ENCODE measurements around the gene CHST12.
A peak's percentile ranks its signal among the peaks of the same experiment; 100 is the strongest.
"Not testable (repeated sequence)": the region's sequence is repeated elsewhere in the genome, so short reads cannot be mapped to it uniquely, and the experiment has no call there.

Gene CHST12

DNA sequence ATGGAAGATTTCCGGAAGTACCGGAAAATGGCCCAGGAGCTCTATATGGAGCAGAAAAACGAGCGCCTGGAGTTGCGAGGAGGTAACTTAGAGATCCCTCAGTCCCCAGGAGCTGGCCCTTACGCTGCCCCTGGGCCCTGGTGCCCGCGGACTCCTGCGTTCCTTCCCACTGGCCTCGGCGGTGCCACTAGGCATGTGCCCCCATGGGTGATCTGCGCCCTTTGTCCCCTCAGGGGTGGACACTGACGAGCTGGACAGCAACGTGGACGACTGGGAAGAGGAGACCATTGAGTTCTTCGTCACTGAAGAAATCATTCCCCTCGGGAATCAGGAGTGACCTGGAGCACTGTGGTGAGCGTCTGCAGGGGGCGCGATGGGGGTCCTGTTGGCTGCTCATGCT is 24.2 kb upstream of the CHST12 start:
- DNase-seq, result no peak

DNA sequence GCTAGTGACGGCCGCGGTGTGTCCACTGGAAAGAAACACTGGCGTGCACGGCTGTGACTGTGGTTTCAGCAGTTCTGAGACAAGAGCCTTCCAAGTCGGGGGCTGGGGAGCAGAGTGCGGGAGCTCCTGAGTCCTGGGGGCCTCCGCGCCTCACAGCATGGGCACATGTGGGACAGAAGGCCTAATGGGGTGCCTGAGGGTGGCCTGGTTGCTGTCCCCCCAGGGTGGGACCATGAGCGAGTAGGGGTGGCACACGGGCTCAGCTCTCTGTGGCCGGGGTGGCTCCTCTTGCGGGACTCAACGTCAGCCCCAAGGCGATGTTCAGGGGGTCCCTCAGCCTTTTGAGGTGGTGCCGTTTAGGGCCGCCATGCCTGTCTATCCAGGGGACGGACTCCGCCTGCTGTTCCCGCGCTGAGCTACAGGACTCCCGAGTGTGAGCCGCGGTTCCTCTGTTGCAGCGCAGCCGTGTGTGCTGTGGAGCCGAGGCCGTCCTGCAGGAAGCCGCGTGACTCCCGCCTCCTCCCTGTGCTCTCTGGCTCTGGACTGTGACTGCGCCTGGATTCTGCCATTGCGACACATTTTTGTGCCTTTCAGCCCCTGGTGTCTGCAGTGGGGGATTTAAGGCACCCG is 23.5 kb upstream of the CHST12 start:
- DNase-seq, result no peak

DNA sequence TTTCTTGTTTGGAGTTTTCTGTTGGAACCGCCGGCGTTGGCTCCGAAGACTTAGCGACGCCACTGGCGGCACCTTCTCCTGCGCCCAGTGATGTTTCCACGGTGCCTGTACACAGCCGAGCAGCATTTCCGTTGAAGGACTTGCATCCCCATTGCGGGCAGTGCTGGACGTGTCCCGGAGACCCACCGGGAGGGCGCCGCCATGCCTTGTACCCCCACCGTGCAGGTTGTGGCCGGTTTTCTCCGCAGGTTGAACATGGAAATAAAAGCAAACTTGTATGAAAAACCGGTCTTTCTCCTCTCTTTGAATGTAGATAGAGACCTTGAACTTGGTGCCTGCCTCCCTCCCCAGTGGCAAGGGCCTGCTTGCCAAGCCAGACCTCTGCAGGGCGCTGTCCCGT is 22.9 kb upstream of the CHST12 start:
- no peak for DNase-seq

DNA sequence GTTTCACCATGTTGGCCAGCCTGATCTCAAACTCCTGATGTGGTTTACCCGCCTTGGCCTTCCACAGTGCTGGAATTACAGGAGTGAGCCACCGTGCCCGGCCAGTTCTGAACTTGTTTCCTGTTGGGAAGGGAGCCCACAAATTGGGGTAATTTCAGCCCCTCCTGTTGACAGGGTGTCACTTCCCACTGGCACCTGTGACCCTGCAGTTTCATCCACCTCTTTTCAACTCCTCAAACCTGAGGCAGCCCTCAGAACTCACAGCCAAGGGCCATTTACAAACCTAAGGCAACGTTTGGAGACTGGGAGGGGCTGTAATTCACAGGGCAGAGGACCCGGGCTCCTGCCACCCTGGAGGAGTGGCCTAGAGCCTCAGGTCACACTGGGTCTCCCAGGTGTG is 22.2 kb upstream of the CHST12 start:
- DNase-seq, result no peak

DNA sequence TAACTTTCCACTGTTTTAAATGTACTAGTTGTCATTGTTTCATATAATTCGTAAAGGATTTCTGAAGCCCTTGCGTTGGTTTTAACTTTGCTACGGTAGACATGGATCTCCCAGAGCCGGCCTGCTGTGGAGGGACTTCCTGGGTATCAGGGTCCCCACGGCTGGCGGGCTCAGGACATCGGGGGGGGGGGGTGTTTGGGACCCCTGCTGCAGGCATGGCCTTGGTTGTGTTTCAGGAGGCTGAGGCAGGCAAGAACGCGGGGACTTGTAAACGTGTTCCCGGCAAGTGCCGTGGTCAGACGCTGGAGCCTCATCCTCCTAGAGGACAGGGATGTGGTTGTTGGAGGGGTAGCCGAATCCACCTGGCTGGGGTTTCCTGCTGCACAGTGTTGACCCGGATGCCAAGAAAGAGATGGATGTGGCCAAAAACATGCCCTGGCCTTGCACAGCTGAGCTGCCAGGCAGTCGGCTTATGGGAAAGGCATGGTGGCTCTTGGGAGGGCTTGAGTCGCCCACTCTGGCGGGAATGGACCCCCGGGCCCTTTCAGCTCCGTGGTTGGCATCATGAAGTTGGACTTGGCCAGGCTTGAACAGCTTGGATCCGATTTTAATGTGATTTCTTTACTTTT is 21.4 kb upstream of the CHST12 start:
- no peak for DNase-seq

DNA sequence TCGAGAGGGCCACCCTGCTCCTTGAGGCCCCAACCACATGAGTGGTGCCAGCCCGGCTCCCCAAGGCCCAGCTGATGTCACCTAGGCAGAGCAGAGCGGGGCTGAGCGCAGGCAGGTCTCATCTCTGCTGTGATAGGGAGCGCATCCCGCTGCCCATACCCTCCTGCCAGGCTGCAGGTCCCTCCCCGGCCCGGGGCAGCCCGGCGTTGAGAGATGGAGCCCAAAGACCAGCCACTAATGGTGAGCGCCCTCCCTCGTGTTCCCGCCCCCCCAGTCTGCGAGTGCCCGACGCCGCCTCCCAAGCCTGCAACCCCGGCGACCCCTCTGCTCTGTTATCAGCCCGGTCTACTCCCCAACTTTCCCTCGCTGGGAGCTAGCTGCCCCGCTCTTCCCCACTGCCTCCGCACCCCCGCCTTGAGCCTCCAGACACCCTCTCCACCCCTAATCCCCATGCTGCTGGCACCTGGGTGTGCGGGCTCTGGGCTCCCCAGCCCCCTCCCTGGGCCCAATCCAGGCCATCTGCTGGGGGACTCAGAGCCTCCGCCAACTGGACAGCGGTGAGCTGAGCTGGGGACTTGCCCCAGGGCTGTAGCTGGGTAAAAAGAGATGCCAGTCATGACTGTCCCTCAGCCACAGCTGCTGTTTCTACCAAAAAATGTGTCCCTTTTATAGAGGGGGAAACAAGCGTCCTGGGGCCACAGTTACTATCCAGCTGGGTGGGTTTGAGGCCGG is 19.7 kb upstream of the CHST12 start:
- no peak for DNase-seq

- DNase-seq, result no peak
Measured at GRCh38 chr7:2384354-2385243, 18.8 kb upstream of the CHST12 start.

DNA sequence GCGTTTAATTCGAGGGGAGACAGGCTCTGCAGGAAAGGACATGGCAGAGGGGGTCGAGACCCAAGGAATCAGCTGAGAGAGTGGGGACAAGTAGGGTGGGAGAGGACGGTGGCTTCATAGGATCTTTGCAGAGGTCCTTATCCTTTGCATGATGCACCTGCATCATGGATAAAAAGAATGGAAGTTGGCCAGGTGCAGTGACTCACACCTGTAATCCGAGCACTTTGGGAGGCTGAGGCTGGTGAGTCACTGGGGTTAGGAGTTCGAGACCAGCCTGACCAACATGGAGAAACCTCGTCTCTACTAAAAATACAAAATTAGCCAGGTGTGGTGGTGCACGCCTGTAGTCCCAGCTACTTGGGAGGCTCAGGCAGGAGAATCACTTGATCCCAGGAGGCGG is 17.3 kb upstream of the CHST12 start:
- not testable (repeated sequence) for DNase-seq

DNA sequence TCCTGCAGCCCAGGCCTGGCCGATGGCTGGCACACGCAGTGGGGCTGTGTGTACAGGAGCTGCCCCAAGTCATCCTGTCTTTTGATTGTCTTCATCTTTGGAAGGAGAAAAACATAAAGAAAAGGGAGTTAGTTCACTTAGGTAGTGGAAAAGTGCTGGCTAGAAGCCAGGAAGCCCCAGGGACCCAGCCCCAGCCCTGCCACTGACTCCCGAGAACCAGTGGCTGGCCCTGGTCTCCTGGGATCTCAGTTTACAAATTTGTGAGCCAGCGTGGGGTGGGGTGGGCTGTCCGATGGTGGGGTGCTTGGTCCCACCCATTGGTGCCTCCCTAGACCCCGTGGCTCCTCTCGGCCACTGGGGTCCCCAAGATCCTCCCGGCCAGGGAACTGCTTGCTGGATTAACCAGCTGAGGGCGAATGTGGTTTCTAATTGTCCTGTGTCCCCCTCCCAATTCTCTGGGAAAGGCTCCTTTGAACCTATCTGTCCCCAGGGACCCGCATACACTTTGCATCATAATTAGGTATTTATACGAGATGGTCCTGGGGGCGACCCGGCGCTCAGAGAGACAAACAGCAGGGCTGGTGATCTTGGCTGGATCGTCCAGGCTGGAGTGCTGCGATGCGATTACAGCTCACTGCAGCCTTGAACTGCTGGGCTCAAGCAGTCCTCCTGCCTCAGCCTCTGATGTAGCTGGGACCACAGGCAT is 16.3 kb upstream of the CHST12 start:
- DNase-seq, result no peak

DNA sequence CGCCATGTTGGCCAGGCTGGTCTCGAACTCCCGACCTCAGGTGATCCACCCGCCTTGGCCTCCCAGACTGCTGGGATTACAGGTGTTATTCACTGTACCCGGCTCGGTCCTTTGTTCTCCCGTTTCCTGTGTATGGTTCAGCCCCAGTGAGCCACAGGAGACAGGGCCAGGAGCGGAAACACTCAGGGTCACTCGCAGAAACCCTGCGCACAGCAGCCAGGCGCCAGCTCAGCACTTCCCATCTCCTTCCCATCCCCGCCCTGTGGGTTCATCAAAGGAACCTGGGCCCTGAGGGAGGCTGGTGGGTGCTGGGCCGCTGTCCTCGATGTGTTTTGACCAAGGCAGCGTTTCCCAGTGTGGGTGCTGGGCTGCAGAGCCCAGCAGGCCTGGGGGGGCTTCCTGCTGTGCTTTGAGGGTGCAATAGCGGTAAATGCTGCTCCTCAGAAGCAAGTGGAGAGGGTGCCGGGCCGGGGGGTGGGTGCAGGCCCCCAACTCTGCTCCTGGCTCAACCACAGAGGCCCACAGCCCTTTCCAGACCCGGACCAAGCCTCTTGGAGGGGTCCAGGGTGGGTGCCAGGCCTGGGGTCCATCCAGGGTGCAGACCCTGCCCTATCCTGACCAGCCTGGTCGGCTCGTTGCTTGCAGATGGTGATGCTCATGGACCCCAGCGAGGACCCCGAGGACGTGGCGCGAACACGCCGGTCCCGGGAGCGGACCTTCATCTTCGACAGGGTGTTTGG is 15.3 kb upstream of the CHST12 start:
- no peak for DNase-seq

DNA sequence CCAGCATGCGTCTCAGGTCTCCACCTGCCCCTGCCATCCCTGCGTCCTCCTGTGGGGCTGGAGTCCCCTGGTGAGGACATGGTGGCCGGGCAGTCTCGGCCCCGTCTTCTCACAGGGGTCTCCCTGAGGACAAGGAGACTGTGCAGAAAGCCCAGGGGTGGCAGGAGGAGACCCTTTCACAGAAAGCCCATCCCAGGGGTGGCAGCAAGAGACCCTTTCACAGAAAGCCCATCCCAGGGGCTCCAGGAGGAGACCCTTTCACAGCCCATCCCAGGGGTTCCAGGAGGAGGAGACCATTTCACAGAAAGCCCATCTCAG is 14.8 kb upstream of the CHST12 start:
- no peak for DNase-seq

GRCh38 chr7:2390020-2390816 is 13.2 kb upstream of the CHST12 start:
- not testable (repeated sequence) for DNase-seq

DNA sequence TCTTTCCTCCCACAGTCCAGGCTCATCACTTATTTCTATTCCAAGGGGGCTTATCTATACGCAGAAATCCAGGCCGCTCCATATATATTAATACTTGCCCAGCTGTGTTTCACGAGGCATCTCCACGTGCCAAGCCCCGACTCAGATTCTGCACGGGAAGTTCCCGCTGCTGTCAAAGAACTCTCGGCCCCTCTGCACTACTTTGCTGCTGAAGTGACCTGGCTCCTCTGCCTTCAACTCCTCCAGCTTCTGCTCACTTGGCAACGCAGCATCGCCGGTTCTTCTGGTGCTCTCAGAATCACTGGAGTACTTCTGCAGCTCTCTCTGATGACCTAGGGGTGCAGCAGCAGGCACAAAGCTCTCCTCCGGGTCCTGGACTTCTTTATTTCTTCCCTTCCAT is 9.7 kb upstream of the CHST12 start:
- DNase-seq, result no peak

GRCh38 chr7:2394566-2395082 is 8.8 kb upstream of the CHST12 start:
- no peak for DNase-seq

DNA sequence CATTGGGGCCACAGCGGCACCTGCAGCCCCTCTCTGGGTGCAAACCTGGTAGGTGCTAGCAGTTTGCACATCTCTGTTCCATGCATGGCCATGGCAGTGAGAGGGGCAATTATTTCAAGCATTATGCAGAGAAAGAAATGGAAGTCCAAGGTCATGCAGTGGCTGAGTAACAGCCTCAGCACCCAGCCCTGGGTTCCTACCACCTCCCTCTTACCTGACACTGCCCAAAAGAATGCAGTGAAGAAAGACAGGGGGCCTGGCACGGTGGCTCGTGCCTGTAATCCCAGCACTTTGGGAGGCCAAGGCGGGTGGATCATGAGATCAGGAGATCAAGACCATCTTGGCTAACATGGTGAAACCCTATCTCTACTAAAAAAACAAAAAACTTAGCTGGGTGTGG is 4.9 kb upstream of the CHST12 start:
- no peak for DNase-seq

GRCh38 chr7:2399848-2400587 is 3.4 kb upstream of the CHST12 start:
- DNase-seq, result peak in 1 of 2 donors; percentile 15

GRCh38 chr7:2402687-2403013 is 761 bp upstream of the CHST12 start:
- no peak for DNase-seq

GRCh38 chr7:2403718-2404648 is 572 bp downstream of the CHST12 start:
- DNase-seq, result peak; percentile 15 to 24

DNA sequence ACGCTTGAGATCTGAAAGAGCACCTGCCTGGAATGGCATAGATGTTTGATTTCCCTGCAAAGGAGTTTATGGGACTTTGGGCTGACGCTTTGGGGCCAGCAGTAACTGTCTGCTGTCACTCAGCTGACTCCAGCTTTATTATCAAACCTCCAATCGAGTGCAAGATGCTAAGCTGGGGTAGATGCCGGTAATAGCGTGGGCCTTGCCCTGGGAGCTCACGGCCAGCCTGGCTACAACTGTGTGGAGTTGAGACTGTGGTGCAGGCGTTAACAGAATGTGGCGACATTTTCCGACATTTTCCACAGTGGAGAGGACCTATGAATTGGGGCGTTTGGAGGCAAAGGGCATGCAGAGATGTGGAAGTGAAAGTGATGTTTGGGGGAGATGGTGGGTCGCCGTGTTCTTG is 1.3 kb downstream of the CHST12 start:
- DNase-seq, result no peak

All from CD4-positive, alpha-beta T cell treated with Interleukin-1 beta for 1 hour (primary cell).